ENCODE results near the gene TTC6. TPM values are rescaled to one million over a fixed set of nuclear protein-coding genes. Genes with fewer than 3 reads are reported as not detected.

Gene TTC6
- total and polyA plus RNA-seq, 12 donors, result 0.72 TPM; not detected in 11

- no peak for TF ChIP-seq POLR2A (IDR thresholded peaks at IDR 0.05)
- TF ChIP-seq CTCF (IDR thresholded peaks at IDR 0.05), result no peak
- WGBS, 4 donors, result 60 to 71% (median 71%) methylated on average over 4 of the region's 4 CpGs
- Histone ChIP-seq H3K9me3 (replicated peaks in 1 of 3) (no peaks in the 10 kb centered on the region), H3K27me3 (peaks cover 3% of the 10 kb centered on the region), H3K4me3 (no peak overlapping the region), H3K27ac (no peak overlapping the region), H3K36me3 (replicated peaks in 1 of 2) (no peaks in the 10 kb centered on the region), H3K4me1 (replicated peaks in 1 of 2) (no peaks in the 10 kb centered on the region)
- no peak for DNase-seq
- intact Hi-C loops (cut with DNase I), result no loop called here
These were observed 41.9 kb downstream of the TTC6 start for GRCh38 chr14:37637341-37637740.

GRCh38 chr14:37638599-37638998 is 43.2 kb downstream of the TTC6 start:
- no peaks in the 10 kb centered on the region for H3K4me1 ChIP-seq (replicated peaks in 1 of 2)
- no peak for DNase-seq
- H3K27me3 ChIP-seq, result peaks cover 3% of the 10 kb centered on the region
- H3K4me3 ChIP-seq, result no peak overlapping the region
- no peaks in the 10 kb centered on the region for H3K36me3 ChIP-seq (replicated peaks in 1 of 2)
- no peak for TF ChIP-seq POLR2A (IDR thresholded peaks at IDR 0.05)
- TF ChIP-seq CTCF (IDR thresholded peaks at IDR 0.05), result no peak
- 73 to 85% (median 77%) methylated on average over 1 to 2 of the region's 2 CpGs for WGBS, 4 donors
- intact Hi-C loops (cut with DNase I), result no loop called here
- H3K9me3 ChIP-seq (replicated peaks in 1 of 3), result no peaks in the 10 kb centered on the region
- H3K27ac ChIP-seq, result no peak overlapping the region

- DNase-seq, result no peak
- Histone ChIP-seq H3K9me3 (replicated peaks in 1 of 3) (no peaks in the 10 kb centered on the region), H3K4me3 (no peak overlapping the region), H3K27me3 (no peaks in the 10 kb centered on the region), H3K36me3 (replicated peaks in 1 of 2) (no peaks in the 10 kb centered on the region), H3K4me1 (replicated peaks in 1 of 2) (no peaks in the 10 kb centered on the region), H3K27ac (no peak overlapping the region)
- 59 to 79% (median 78%) methylated on average over 1 of the region's 1 CpG for WGBS, 4 donors
- TF ChIP-seq POLR2A (IDR thresholded peaks at IDR 0.05) (no peak), CTCF (IDR thresholded peaks at IDR 0.05) (no peak)
- intact Hi-C loops (cut with DNase I), result no loop called here
These were observed 45.7 kb downstream of the TTC6 start for GRCh38 chr14:37641117-37641516.

GRCh38 chr14:37642125-37642524 is 46.7 kb downstream of the TTC6 start:
- no peak for DNase-seq
- no peaks in the 10 kb centered on the region for H3K36me3 ChIP-seq (replicated peaks in 1 of 2)
- no peaks in the 10 kb centered on the region for H3K27me3 ChIP-seq
- no peak overlapping the region for H3K4me3 ChIP-seq
- TF ChIP-seq CTCF (IDR thresholded peaks at IDR 0.05), result no peak
- no peak for TF ChIP-seq POLR2A (IDR thresholded peaks at IDR 0.05)
- 80 to 83% (median 82%) methylated on average over 3 of the region's 3 CpGs for WGBS, 4 donors
- H3K27ac ChIP-seq, result no peak overlapping the region
- no peaks in the 10 kb centered on the region for H3K9me3 ChIP-seq (replicated peaks in 1 of 3)
- intact Hi-C loops (cut with DNase I), result no loop called here
- H3K4me1 ChIP-seq (replicated peaks in 1 of 2), result no peaks in the 10 kb centered on the region
